Measurements from ENCODE around the gene PRLH. TPM values are rescaled to one million over a fixed set of nuclear protein-coding genes. Genes with fewer than 3 reads are reported as not detected.

PRLH gene
- total RNA-seq, 2 donors from 2014 or later = not detected

DNA sequence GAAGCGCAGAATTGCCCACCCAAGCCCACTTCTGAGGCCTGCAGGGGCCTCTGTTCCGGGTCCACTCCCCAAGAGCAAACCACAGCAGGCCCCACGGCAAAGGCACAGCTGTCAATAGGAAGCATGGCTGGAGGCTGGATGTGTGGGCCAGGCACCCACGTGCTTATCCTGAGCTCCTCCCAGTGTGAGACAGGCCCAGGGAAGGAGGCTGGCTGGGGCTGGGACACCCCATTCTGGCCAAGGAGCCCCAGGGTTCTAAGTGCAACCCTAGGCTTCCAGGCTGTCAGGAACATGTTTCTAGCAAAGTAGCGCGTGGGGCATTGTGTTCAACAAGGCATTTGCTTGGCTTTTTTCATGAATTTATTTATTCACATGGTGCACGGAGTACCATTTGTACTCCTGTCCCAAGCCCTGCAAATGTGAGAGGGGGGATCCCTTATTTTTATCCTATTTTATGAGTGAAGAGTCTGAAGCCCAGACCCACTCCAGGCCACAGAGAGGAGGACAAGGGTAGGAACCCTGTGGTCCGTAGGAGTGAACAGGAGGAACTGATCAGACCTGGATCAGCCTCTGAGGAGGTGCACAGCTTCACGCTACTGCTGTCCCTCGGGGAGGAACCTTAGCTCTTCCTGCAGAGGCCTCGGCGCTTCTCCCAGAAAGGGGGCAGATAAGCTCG, 30.3 kb downstream of the PRLH start:
- Histone ChIP-seq H3K9me3 (no peaks in the 10 kb centered on the region), H3K27me3 (no peaks in the 10 kb centered on the region), H3K4me1 (no peaks in the 10 kb centered on the region), H3K36me3 (no peaks in the 10 kb centered on the region), H3K4me3 (no peak overlapping the region), H3K9ac (ENCODE audit: low read depth in 2 of 2, low read length in 2 of 2) (no peak overlapping the region), H3K27ac (no peak overlapping the region)
- intact Hi-C loops (cut with DNase I) = loop anchor here (5.0 kb wide), 1 partner anchor 146 kb away; no protein-coding TSS in a partner anchor
- TF ChIP-seq, protein P1, sequence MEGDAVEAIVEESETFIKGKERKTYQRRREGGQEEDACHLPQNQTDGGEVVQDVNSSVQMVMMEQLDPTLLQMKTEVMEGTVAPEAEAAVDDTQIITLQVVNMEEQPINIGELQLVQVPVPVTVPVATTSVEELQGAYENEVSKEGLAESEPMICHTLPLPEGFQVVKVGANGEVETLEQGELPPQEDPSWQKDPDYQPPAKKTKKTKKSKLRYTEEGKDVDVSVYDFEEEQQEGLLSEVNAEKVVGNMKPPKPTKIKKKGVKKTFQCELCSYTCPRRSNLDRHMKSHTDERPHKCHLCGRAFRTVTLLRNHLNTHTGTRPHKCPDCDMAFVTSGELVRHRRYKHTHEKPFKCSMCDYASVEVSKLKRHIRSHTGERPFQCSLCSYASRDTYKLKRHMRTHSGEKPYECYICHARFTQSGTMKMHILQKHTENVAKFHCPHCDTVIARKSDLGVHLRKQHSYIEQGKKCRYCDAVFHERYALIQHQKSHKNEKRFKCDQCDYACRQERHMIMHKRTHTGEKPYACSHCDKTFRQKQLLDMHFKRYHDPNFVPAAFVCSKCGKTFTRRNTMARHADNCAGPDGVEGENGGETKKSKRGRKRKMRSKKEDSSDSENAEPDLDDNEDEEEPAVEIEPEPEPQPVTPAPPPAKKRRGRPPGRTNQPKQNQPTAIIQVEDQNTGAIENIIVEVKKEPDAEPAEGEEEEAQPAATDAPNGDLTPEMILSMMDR (IDR thresholded peaks at IDR 0.05) = no peak
- no peak for DNase-seq

DNA sequence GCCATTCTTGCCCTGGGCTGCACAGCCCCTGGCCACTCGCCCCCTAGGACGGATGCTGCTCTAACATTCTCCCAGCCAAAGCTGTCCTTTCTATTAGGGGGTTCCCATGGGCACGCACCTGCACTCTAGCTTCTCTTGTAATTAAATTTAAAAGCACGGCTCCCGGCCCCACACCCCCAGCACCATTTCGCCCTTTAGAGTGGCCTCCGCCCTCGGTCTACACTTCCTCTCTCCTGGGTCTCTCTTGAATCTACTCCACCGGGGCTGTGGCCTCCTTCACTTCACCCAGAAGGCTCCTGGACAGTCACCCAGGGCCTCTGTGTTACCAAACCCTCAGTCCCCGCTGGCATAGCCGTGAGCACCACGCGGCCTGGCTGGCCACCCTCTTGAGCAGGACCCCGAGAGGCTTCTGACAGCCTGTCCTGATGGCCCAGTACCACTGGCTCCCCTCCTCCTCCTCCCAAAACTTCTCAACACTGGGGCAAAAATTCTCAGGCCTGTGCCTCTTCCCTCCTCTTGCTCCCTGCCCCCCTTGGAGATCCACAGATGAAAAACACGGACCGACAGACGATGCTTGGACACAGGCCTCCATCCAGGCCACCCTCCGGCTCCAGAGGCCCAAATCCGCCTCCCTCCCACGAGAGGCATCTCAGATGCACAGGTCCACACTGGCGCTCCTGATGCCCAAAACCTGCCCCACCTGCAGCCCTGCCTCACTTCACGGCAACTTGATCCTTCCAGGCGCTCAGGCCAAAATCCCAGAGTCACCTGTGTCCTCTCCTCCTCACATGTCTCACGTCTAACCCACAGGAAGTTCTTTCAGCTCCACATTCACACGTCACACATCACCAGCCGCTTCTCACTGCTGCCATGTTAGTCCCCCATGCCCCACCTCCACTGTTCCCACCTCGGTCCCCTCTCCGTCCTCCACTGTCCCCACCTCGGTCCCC, 31.1 kb downstream of the PRLH start:
- no peak for DNase-seq
- no peaks in the 10 kb centered on the region for H3K9me3 ChIP-seq
- H3K27ac ChIP-seq = no peak overlapping the region
- no peaks in the 10 kb centered on the region for H3K27me3 ChIP-seq
- no peaks in the 10 kb centered on the region for H3K4me1 ChIP-seq
- TF ChIP-seq, protein P1 (IDR thresholded peaks at IDR 0.05) = no peak
- H3K4me3 ChIP-seq = no peak overlapping the region
- no peak overlapping the region for H3K9ac ChIP-seq (ENCODE audit: low read depth in 2 of 2, low read length in 2 of 2)
- no peaks in the 10 kb centered on the region for H3K36me3 ChIP-seq
- intact Hi-C loops (cut with DNase I) = loop anchor here (5.0 kb wide), 1 partner anchor 145 kb away; no protein-coding TSS in a partner anchor

DNA sequence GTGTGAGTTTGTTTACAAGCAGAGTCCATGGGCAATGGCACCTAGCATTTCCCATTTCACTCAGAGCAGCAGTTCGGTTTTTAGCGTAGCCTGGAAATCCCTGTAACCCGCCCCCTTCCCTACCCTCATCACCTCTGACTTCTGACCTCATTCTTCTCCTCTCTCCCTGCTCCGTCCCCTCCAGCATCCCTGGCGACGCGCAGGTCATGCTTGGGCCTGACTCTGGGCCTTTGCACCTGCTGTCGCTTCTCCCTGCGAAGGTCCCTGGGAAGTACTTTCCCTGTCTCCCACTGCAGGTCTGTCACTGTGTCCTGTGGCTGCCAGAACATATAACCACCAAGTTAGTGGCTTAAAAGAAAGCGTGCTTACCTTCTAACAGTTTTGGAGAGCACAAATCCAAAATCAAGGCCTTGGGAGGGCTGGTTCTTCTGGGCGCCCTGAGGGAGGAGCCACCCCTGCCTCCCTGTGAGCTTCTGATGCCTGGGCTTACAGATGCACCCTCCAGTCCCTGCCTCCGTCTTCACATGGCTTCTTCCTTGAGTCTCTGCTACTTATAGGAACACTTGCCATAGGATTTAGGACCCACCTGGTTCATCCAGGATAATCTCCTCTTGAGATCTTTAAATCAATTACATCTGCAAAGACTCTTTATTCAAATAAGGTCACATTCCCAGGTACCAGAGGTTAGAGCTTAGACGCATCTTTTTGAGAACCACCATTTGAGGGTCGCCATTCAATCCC, 32.3 kb downstream of the PRLH start:
- TF ChIP-seq, protein P1 (IDR thresholded peaks at IDR 0.05) = no peak
- H3K36me3 ChIP-seq = no peaks in the 10 kb centered on the region
- DNase-seq = no peak
- no peaks in the 10 kb centered on the region for H3K27me3 ChIP-seq
- no peak overlapping the region for H3K4me3 ChIP-seq
- H3K4me1 ChIP-seq = no peaks in the 10 kb centered on the region
- no peak overlapping the region for H3K9ac ChIP-seq (ENCODE audit: low read depth in 2 of 2, low read length in 2 of 2)
- intact Hi-C loops (cut with DNase I) = loop anchor here (5.0 kb wide), 1 partner anchor 144 kb away; no protein-coding TSS in a partner anchor
- H3K9me3 ChIP-seq = no peaks in the 10 kb centered on the region
- H3K27ac ChIP-seq = no peak overlapping the region

DNA sequence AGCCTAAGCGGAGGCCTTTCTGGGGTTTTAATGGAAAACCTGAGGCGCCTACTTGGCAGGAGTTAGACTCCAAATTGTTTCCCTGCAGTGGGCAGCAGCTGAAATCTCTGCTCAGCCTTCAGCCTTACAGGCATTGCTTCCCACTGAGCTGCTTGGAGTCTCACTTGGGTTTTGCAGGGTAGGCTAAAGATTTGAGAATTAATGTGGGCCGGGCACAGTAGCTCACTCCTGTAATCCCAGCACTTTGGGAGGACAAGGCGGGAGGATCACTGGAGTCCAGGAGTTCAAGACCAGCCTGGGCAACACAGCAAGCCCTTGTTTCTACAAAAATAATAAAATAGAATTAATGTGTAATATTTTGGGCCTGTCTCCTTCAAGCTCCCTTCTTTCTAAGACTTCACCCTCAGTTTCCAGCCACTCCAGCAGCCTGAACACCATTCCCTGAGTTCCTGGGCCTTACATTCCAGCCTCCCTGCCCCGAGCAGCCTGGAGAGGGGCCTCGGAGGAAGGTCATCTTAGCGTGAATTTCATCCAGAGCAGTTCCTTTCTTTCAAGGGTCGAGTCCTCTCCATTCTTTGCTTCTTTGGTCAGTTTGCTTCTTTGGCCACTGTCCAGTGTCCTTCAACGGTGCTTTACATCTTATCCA, 33.2 kb downstream of the PRLH start:
- TF ChIP-seq, protein P1 (IDR thresholded peaks at IDR 0.05) = no peak
- intact Hi-C loops (cut with DNase I) = loop anchor here (5.0 kb wide), 1 partner anchor 143 kb away; no protein-coding TSS in a partner anchor
- no peak overlapping the region for H3K9ac ChIP-seq (ENCODE audit: low read depth in 2 of 2, low read length in 2 of 2)
- H3K4me3 ChIP-seq = no peak overlapping the region
- H3K27ac ChIP-seq = no peak overlapping the region
- H3K9me3 ChIP-seq = no peaks in the 10 kb centered on the region
- no peaks in the 10 kb centered on the region for H3K27me3 ChIP-seq
- DNase-seq = no peak
- no peaks in the 10 kb centered on the region for H3K4me1 ChIP-seq
- no peaks in the 10 kb centered on the region for H3K36me3 ChIP-seq

Measured in colonic mucosa (tissue), 4 donors.